CD8-positive, alpha-beta memory T cell (primary cell): ENCODE data around the gene DPP9. TPM values are rescaled to one million over a fixed set of nuclear protein-coding genes. Genes with fewer than 3 reads are reported as not detected.
A peak's percentile ranks its signal among the peaks of the same experiment; 100 is the strongest.

Source experiments
- CTCF ChIA-PET: fragments of 350-600 bp; sonication (Branson Sonifier 250); formaldehyde crosslinking; loops from one replicate; lab custom pipeline; 2021; ENCODE audit warnings: antibody characterized with exemption; lab: Charles Lee
- POLR2A ChIA-PET: fragments of 350-600 bp; sonication (Branson Sonifier 250); formaldehyde crosslinking; loops from one replicate; lab custom pipeline; 2021; ENCODE audit warnings: antibody characterized with exemption; lab: Charles Lee
- DNase-seq, 5 donors: peaks; one replicate each; pipeline versions ENCODE4 v3.0.0 to v3.0.0-alpha.2; 2020 to 2022; ENCODE audit warnings: mixed read lengths in 1 of 5
- H3K27ac ChIP-seq: one replicate; pipeline ENCODE4 v1.7.0; 2013; ENCODE audit warnings: low read depth, mild to moderate bottlenecking, low read length, moderate library complexity
- H3K27me3 ChIP-seq: 2 replicates; pipeline ENCODE4 v1.7.0; 2013; ENCODE audit warnings: low read length, mild to moderate bottlenecking; ENCODE audit not compliant: insufficient read depth, poor library complexity, severe bottlenecking
- H3K36me3 ChIP-seq: 2 replicates; pipeline ENCODE4 v1.7.0; 2013; ENCODE audit warnings: mild to moderate bottlenecking, low read length, moderate library complexity; ENCODE audit not compliant: insufficient read depth
- H3K4me1 ChIP-seq: 2 replicates; pipeline ENCODE4 v1.7.0; 2013; ENCODE audit warnings: mild to moderate bottlenecking, low read length, moderate library complexity; ENCODE audit not compliant: insufficient read depth
- H3K4me3 ChIP-seq: 2 replicates; pipeline ENCODE4 v1.7.0; 2013; ENCODE audit warnings: mild to moderate bottlenecking, low read length
- H3K9me3 ChIP-seq: 2 replicates; pipeline ENCODE4 v1.7.0; 2013; ENCODE audit warnings: mild to moderate bottlenecking, low read length
- H3K27ac Mint-ChIP-seq, 8 donors: one replicate each; pipeline ENCODE4 v1.8.0; 2020 to 2021; ENCODE audit warnings: mixed read lengths in 8 of 8, mild to moderate bottlenecking in 6 of 8, inconsistent platforms in 3 of 8, moderate library complexity in 3 of 8
- H3K27me3 Mint-ChIP-seq, 2 donors: one replicate each; pipeline ENCODE4 v1.8.0; 2020 to 2021; ENCODE audit warnings: mixed read lengths in 2 of 2, mild to moderate bottlenecking in 1 of 2, moderate library complexity in 1 of 2
- H3K36me3 Mint-ChIP-seq, 3 donors: one replicate each; pipeline ENCODE4 v1.8.0; 2020 to 2021; ENCODE audit warnings: mixed read lengths in 3 of 3, inconsistent platforms in 1 of 3, mild to moderate bottlenecking in 1 of 3
- H3K4me1 Mint-ChIP-seq, 3 donors: one replicate each; pipeline ENCODE4 v1.8.0; 2020 to 2021; ENCODE audit warnings: mixed read lengths in 3 of 3, inconsistent platforms in 1 of 3, mild to moderate bottlenecking in 1 of 3
- H3K4me3 Mint-ChIP-seq, 7 donors: one replicate each; pipeline ENCODE4 v1.8.0; 2020 to 2021; ENCODE audit warnings: mixed read lengths in 7 of 7, mild to moderate bottlenecking in 6 of 7, moderate library complexity in 4 of 7, inconsistent platforms in 2 of 7
- H3K9me3 Mint-ChIP-seq, 5 donors: one replicate each; pipeline ENCODE4 v1.8.0; 2020 to 2022; ENCODE audit warnings: mixed read lengths in 5 of 5, mild to moderate bottlenecking in 3 of 5, moderate library complexity in 2 of 5, inconsistent platforms in 1 of 5
- polyA plus RNA-seq: library from polyadenylated mRNA; unstranded; fragments of 300-500 nt; fragmentation: Illumina TruSeq; gene quantifications from one replicate; pipeline ENCODE4 v1.2.3, GENCODE V29; 2021
- total RNA-seq, 2 experiments: library from RNA; stranded (reverse); gene quantifications; one replicate each; pipeline ENCODE4 v1.2.3, GENCODE V29; 2021

The DPP9 gene
- total and polyA plus RNA-seq, 3 experiments from 2014 or later = 32.1 to 105 (median 105) TPM

GRCh38 chr19:4678881-4679790, 44.5 kb downstream of the DPP9 start:
- H3K4me3 ChIP-seq = no peak overlapping the region
- ChIA-PET CTCF (interaction anchor here (1.5 kb wide), 1 partner anchor 43 kb away, joined by 3 read pairs; no protein-coding TSS in a partner anchor), POLR2A (no interaction called here)
- H3K4me3 Mint-ChIP-seq = no peak overlapping the region
- H3K27me3 ChIP-seq = no peaks in the 10 kb centered on the region
- no peak for DNase-seq
- no peaks in the 10 kb centered on the region for H3K4me1 Mint-ChIP-seq
- peaks cover 0 to 51% (median 3%) of the 10 kb centered on the region in 3 donors for H3K36me3 Mint-ChIP-seq
- no peak overlapping the region for H3K27ac ChIP-seq
- H3K27ac Mint-ChIP-seq = peak overlapping the region in 1 of 8 donors; percentile 89
- no peaks in the 10 kb centered on the region for H3K4me1 ChIP-seq
- H3K27me3 Mint-ChIP-seq = no peaks in the 10 kb centered on the region
- H3K9me3 Mint-ChIP-seq = no peaks in the 10 kb centered on the region
- no peaks in the 10 kb centered on the region for H3K36me3 ChIP-seq
- H3K9me3 ChIP-seq = no peaks in the 10 kb centered on the region

DNA sequence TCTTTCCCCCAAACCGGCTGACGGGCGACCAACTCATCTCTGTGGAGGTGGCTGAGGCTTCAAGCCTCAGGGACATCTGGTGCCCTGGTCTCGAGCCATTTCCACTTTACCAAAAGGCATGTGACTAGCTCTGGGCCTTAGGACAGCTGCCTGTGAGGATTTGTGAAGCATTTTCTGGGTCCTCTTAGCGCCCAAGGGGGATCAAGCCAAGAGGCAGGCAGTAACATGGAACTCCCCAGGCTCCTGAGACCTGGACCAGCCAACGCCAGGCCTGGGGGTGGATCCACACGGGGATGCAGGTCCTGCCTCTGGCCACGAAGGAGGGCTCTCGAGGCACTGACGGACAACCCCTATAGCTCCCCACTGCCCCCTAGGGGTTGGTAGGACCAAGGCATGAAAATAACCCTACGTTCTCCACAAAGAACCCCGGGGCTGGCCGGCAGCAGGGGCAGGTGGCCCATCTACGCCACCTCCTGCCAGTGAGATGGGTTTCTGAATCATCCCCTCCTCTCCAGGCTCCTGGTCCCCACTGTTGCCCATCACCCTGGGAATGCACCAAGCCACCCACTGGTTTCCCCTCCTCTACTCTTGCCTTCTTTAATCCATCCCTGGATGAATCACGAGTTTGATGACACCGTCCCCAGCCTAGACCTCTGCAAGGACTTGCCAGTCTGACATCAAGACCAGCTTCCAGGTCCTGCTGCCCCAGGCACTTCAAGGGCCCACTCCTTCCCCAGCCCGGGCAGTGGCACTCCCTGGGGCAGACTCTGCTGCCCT, 46.5 kb downstream of the DPP9 start:
- no peaks in the 10 kb centered on the region for H3K36me3 ChIP-seq
- H3K4me1 Mint-ChIP-seq = no peaks in the 10 kb centered on the region
- H3K4me3 ChIP-seq = no peak overlapping the region
- H3K4me3 Mint-ChIP-seq = no peak overlapping the region
- no peak overlapping the region for H3K27ac ChIP-seq
- ChIA-PET CTCF (interaction anchor here (1.0 kb wide), 1 partner anchor 12 kb away, joined by 3 read pairs; no protein-coding TSS in a partner anchor), POLR2A (no interaction called here)
- peaks cover 0 to 38% (median 3%) of the 10 kb centered on the region in 3 donors for H3K36me3 Mint-ChIP-seq
- no peaks in the 10 kb centered on the region for H3K4me1 ChIP-seq
- H3K27me3 Mint-ChIP-seq = peaks cover 0 to 3% of the 10 kb centered on the region in 2 donors
- H3K9me3 ChIP-seq = no peaks in the 10 kb centered on the region
- DNase-seq = no peak
- H3K27ac Mint-ChIP-seq = no peak overlapping the region
- no peaks in the 10 kb centered on the region for H3K27me3 ChIP-seq
- H3K9me3 Mint-ChIP-seq = no peaks in the 10 kb centered on the region

GRCh38 chr19:4675346-4675745, 48.3 kb downstream of the DPP9 start:
- CTCF ChIA-PET = no interaction called here
- no peaks in the 10 kb centered on the region for H3K4me1 ChIP-seq

DNA sequence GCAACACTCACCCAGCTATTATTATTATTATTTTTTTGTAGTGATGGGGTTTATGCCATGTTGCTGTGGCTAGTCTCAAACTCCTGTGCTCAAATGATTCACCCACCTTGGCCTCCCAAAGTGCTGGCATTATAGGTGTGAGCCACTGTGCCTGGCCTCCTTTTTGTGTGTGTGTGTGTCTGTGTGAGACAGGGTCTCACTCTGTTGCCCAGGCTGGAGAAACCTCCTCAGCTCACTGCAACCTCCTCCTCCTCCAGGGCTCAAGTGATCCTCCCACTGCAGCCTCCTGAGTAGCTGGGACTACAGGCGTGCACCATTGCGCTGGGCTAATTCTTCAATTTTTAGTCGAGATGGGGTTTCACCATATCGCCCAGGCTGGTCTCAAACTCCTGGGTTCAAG, 49.9 kb downstream of the DPP9 start:
- ChIA-PET CTCF (interaction anchor here (0.6 to 1.7 kb wide), 2 partner anchors 38 to 94 kb away, joined by 3 to 6 read pairs; no protein-coding TSS in a partner anchor), POLR2A (interaction anchor here (0.5 to 0.7 kb wide), 2 partner anchors 17 to 208 kb away, joined by 3 to 5 read pairs; no protein-coding TSS in a partner anchor)
- H3K36me3 ChIP-seq = peaks cover 4% of the 10 kb centered on the region
- H3K9me3 Mint-ChIP-seq = no peaks in the 10 kb centered on the region
- H3K27me3 Mint-ChIP-seq = peaks cover 0 to 3% of the 10 kb centered on the region in 2 donors
- H3K4me1 ChIP-seq = peaks cover 11% of the 10 kb centered on the region
- H3K4me3 ChIP-seq = no peak overlapping the region
- peaks cover 6 to 12% (median 11%) of the 10 kb centered on the region in 3 donors for H3K4me1 Mint-ChIP-seq
- H3K36me3 Mint-ChIP-seq = peaks cover 0 to 28% (median 2%) of the 10 kb centered on the region in 3 donors
- DNase-seq = no peak
- no peak overlapping the region for H3K4me3 Mint-ChIP-seq
- H3K27ac Mint-ChIP-seq = peak overlapping the region in 3 of 8 donors; percentile 17 to 89 (median 29)
- no peaks in the 10 kb centered on the region for H3K9me3 ChIP-seq
- no peak overlapping the region for H3K27ac ChIP-seq
- H3K27me3 ChIP-seq = no peaks in the 10 kb centered on the region

More at GRCh38 chr19:4675346-4675745, 48.3 kb downstream of the DPP9 start:
- Mint-ChIP-seq H3K27me3 (peaks cover 0 to 3% of the 10 kb centered on the region in 2 donors), H3K4me3 (no peak overlapping the region), H3K9me3 (no peaks in the 10 kb centered on the region), H3K27ac (no peak overlapping the region), H3K36me3 (peaks cover 0 to 29% (median 3%) of the 10 kb centered on the region in 3 donors), H3K4me1 (peaks cover 0 to 5% (median 3%) of the 10 kb centered on the region in 3 donors)
- H3K27me3 ChIP-seq = no peaks in the 10 kb centered on the region
- H3K36me3 ChIP-seq = no peaks in the 10 kb centered on the region
- POLR2A ChIA-PET = no interaction called here
- H3K4me3 ChIP-seq = no peak overlapping the region
- no peak overlapping the region for H3K27ac ChIP-seq
- H3K9me3 ChIP-seq = no peaks in the 10 kb centered on the region
- DNase-seq = no peak

GRCh38 chr19:4673216-4673615, 50.4 kb downstream of the DPP9 start:
- Histone ChIP-seq H3K4me3 (no peak overlapping the region), H3K27ac (no peak overlapping the region), H3K36me3 (peaks cover 7% of the 10 kb centered on the region), H3K4me1 (peaks cover 16% of the 10 kb centered on the region), H3K27me3 (no peaks in the 10 kb centered on the region), H3K9me3 (no peaks in the 10 kb centered on the region)
- H3K27me3 Mint-ChIP-seq = peaks cover 0 to 3% of the 10 kb centered on the region in 2 donors
- peak overlapping the region in 1 of 8 donors; percentile 78 for H3K27ac Mint-ChIP-seq
- peaks cover 8 to 17% (median 15%) of the 10 kb centered on the region in 3 donors for H3K4me1 Mint-ChIP-seq
- no peak overlapping the region for H3K4me3 Mint-ChIP-seq
- ChIA-PET POLR2A (interaction anchor here (0.7 kb wide), 1 partner anchor 17 kb away, joined by 5 read pairs; no protein-coding TSS in a partner anchor), CTCF (interaction anchor here (0.6 to 1.7 kb wide), 2 partner anchors 37 to 94 kb away, joined by 3 to 6 read pairs; no protein-coding TSS in a partner anchor)
- H3K9me3 Mint-ChIP-seq = no peaks in the 10 kb centered on the region
- peaks cover 0 to 33% (median 4%) of the 10 kb centered on the region in 3 donors for H3K36me3 Mint-ChIP-seq
- no peak for DNase-seq

DNA sequence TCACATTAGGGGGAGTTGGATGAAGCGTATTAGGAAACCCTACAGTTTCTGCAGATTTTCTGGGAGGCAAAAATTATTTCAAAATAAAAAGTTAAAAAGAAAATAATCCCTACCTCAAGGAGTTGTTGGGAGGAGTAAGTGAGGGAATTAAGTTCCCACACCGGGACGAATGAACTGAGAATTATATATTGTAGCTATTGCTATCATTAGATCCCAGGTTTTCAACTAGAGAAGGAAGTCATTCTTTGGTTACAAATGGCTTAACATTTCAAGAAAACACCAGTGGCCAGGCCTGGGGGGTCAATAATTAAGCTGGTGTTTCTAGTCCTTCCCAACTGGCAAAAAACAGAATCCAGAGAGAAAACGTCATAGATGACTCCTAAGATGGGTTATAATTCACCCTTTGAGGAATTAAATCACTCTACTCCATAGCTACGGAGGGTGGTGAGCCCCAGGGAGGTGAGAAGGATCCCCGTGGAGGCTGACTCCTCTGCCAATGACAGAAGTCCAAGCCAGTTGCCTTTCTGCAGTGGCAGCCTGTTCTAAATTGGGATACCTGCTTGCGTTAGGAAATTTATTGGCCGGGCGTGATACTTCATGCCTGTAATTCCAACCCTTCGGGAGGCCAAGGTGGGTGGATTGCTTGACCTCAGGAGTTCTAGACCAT, 52.3 kb downstream of the DPP9 start:
- H3K4me3 ChIP-seq = no peak overlapping the region
- POLR2A ChIA-PET = no interaction called here

More for the DNA sequence above, 52.3 kb downstream of the DPP9 start:
- Mint-ChIP-seq H3K9me3 (no peaks in the 10 kb centered on the region), H3K27me3 (peaks cover 0 to 3% of the 10 kb centered on the region in 2 donors), H3K36me3 (peaks cover 0 to 33% (median 3%) of the 10 kb centered on the region in 3 donors), H3K4me3 (peak overlapping the region in 6 of 7 donors; percentile 44 to 88 (median 62)), H3K27ac (peak overlapping the region in 4 of 8 donors; percentile 14 to 93 (median 59)), H3K4me1 (peaks cover 11 to 20% (median 19%) of the 10 kb centered on the region in 3 donors)
- no peaks in the 10 kb centered on the region for H3K9me3 ChIP-seq
- CTCF ChIA-PET = interaction anchor here (1.8 kb wide), 1 partner anchor 35 kb away, joined by 6 read pairs; no protein-coding TSS in a partner anchor
- H3K27ac ChIP-seq = no peak overlapping the region
- DNase-seq = no peak
- H3K36me3 ChIP-seq = peaks cover 11% of the 10 kb centered on the region
- peaks cover 18% of the 10 kb centered on the region for H3K4me1 ChIP-seq
- H3K27me3 ChIP-seq = no peaks in the 10 kb centered on the region
